ENCODE results near the gene HMGB3.

DNA sequence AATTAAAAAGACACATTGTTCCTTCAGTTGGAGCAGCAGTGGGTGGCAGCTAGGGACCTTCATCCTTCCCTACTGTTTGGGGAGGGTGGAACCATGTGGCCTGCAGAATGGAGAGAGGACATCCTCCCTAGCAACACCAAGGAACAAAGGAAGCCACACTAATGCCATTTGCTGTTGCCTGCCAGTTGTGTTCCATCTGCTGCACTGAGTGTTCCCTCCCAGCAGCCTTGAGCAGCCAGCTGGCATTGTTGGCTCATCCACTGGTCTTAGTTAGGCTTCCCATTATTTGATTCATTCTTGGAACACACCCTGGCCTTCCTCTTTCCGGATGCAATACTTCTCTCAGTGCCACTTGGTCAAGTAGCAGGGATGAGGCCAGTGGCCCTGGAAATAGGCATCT, 25.0 kb upstream of the HMGB3 start:
- TF ChIP-seq, protein P1, sequence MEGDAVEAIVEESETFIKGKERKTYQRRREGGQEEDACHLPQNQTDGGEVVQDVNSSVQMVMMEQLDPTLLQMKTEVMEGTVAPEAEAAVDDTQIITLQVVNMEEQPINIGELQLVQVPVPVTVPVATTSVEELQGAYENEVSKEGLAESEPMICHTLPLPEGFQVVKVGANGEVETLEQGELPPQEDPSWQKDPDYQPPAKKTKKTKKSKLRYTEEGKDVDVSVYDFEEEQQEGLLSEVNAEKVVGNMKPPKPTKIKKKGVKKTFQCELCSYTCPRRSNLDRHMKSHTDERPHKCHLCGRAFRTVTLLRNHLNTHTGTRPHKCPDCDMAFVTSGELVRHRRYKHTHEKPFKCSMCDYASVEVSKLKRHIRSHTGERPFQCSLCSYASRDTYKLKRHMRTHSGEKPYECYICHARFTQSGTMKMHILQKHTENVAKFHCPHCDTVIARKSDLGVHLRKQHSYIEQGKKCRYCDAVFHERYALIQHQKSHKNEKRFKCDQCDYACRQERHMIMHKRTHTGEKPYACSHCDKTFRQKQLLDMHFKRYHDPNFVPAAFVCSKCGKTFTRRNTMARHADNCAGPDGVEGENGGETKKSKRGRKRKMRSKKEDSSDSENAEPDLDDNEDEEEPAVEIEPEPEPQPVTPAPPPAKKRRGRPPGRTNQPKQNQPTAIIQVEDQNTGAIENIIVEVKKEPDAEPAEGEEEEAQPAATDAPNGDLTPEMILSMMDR (IDR thresholded peaks at IDR 0.05; ENCODE audit: insufficient read depth, low read length) = no peak
- no peak for TF ChIP-seq GABPA (IDR thresholded peaks at IDR 0.05; ENCODE audit: low read depth)
- TF ChIP-seq, protein P2, sequence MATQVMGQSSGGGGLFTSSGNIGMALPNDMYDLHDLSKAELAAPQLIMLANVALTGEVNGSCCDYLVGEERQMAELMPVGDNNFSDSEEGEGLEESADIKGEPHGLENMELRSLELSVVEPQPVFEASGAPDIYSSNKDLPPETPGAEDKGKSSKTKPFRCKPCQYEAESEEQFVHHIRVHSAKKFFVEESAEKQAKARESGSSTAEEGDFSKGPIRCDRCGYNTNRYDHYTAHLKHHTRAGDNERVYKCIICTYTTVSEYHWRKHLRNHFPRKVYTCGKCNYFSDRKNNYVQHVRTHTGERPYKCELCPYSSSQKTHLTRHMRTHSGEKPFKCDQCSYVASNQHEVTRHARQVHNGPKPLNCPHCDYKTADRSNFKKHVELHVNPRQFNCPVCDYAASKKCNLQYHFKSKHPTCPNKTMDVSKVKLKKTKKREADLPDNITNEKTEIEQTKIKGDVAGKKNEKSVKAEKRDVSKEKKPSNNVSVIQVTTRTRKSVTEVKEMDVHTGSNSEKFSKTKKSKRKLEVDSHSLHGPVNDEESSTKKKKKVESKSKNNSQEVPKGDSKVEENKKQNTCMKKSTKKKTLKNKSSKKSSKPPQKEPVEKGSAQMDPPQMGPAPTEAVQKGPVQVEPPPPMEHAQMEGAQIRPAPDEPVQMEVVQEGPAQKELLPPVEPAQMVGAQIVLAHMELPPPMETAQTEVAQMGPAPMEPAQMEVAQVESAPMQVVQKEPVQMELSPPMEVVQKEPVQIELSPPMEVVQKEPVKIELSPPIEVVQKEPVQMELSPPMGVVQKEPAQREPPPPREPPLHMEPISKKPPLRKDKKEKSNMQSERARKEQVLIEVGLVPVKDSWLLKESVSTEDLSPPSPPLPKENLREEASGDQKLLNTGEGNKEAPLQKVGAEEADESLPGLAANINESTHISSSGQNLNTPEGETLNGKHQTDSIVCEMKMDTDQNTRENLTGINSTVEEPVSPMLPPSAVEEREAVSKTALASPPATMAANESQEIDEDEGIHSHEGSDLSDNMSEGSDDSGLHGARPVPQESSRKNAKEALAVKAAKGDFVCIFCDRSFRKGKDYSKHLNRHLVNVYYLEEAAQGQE (IDR thresholded peaks at IDR 0.05; ENCODE audit: insufficient replicate concordance, low read depth) = no peak

Data from HL-60 (cell line).